HUES64 (cell line): ENCODE data around the gene RAET1E.
"Not testable (repeated sequence)": the region's sequence is repeated elsewhere in the genome, so short reads cannot be mapped to it uniquely, and the experiment has no call there.

Experiments used
- H3K27ac ChIP-seq: 2 replicates; pipeline ENCODE4 v1.7.0; 2013; ENCODE audit warnings: low read depth, low read length, inconsistent platforms
- H3K27me3 ChIP-seq: 2 replicates; pipeline ENCODE4 v1.6.1; 2013; ENCODE audit warnings: mild to moderate bottlenecking, low read length; ENCODE audit not compliant: insufficient read depth
- H3K36me3 ChIP-seq: 2 replicates; pipeline ENCODE4 v1.6.1; 2013; ENCODE audit warnings: mild to moderate bottlenecking, low read length; ENCODE audit not compliant: insufficient read depth
- H3K4me1 ChIP-seq: 2 replicates; pipeline ENCODE4 v1.6.1; 2013; ENCODE audit warnings: mild to moderate bottlenecking, low read length, moderate library complexity; ENCODE audit not compliant: insufficient read depth
- H3K4me3 ChIP-seq: 2 replicates; pipeline ENCODE4 v1.5.1; 2013; ENCODE audit warnings: mild to moderate bottlenecking, low read length, moderate library complexity
- H3K9ac ChIP-seq: 2 replicates; pipeline ENCODE4 v1.6.1; 2013; ENCODE audit warnings: mild to moderate bottlenecking, low read depth, low read length
- H3K9me3 ChIP-seq: 2 replicates; pipeline ENCODE4 v1.6.1; 2013; ENCODE audit warnings: low read depth, low read length; ENCODE audit not compliant: insufficient read depth
- WGBS: fragments of 150-250, 120-280 bp; methylation state at CpG from one replicate; pipeline ENCODE4 v1.1.7; 2013; ENCODE audit warnings: missing lambda C conversion rate; 5-methylcytosine and 5-hydroxymethylcytosine counted together

The RAET1E gene

DNA sequence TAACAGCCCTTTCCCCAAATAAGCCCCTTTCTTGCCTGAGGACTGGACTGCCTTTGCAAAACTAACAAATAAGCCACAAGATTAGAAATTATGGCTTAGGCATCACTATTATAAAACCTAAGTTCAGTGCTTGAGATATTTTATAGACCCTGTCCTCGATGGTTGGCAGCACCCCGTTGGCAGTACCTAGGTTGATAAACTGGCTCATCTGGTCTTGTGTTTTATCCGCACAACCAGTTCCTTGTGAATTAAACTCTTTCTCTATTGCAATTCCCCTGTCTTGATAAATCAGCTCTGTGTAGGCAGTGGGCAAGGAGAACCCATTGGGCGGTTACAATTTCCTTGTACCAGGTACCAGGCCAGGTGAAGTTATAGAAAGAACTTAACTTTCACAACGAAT, 40.4 kb downstream of the RAET1E start:
- no peaks in the 10 kb centered on the region for H3K9me3 ChIP-seq
- no peak overlapping the region for H3K9ac ChIP-seq
- H3K27ac ChIP-seq: no peak overlapping the region
- H3K36me3 ChIP-seq: no peaks in the 10 kb centered on the region
- H3K4me1 ChIP-seq: peaks cover 24% of the 10 kb centered on the region
- H3K27me3 ChIP-seq: peaks cover 22% of the 10 kb centered on the region
- 97% methylated on average over 4 of the region's 5 CpGs for WGBS
- no peak overlapping the region for H3K4me3 ChIP-seq

DNA sequence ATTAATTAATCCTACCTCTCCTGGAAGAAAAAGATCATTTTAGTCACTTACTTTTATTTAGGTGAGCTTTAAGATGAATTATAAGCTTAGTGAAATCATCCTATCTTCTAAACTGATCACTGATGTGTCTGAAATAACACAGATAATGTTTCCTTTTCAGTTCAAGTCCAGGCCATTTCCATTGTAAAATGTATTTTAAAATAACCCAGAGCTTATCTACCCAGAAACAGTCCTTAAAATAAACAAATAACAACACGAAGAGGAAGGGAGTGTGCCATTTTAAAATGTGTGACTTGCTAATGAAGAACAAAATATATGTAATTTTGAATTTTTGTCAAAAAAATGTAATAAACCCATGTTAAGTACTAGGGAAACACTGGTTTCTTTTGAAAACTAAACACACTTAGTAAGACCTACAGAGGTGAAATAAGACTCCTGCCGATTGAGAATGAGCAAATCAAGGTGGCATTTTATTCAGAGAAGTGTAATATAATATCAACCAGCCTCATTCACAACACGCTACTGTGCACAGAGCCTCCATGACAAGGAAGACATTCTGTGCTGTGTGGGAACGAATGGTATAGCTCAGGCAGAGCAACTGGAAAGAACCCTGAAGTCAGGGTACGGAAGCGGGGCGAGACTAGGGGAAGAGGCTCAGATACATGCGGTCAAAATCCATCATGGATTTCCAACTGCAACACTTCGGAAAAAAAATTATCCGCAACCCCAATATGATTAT, 41.5 kb downstream of the RAET1E start:
- Histone ChIP-seq H3K9ac (no peak overlapping the region), H3K4me1 (peaks cover 28% of the 10 kb centered on the region), H3K36me3 (no peaks in the 10 kb centered on the region), H3K27me3 (peaks cover 11% of the 10 kb centered on the region; the same call in 1 of the 2 replicates), H3K4me3 (no peak overlapping the region), H3K27ac (no peak overlapping the region), H3K9me3 (no peaks in the 10 kb centered on the region)
- WGBS: 91% methylated on average over 9 of the region's 10 CpGs

DNA sequence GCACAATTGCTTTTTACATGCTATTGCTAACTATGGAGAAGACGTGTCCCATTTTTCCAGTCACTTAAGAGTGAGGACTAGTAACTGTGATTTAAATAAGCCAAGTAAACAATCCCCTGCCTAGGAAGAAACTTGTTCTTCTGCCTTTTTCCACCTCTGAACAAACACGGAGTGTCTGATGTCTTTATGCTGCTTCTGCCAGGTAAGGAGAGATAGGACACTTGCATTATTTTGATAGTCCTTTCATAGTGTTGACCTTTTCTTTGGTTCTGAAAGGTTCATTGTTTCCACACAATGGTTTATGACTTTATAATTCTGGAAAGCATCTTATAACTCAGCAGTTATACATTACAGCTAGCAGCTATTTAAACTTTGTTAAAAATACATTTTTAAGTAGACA, 42.2 kb downstream of the RAET1E start:
- H3K9ac ChIP-seq: no peak overlapping the region
- H3K9me3 ChIP-seq: no peaks in the 10 kb centered on the region
- 63% methylated on average over 2 of the region's 2 CpGs for WGBS
- H3K27ac ChIP-seq: no peak overlapping the region
- H3K4me1 ChIP-seq: peaks cover 24% of the 10 kb centered on the region
- no peaks in the 10 kb centered on the region for H3K36me3 ChIP-seq
- H3K27me3 ChIP-seq: peaks cover 4% of the 10 kb centered on the region; the same call in 1 of the 2 replicates
- no peak overlapping the region for H3K4me3 ChIP-seq

DNA sequence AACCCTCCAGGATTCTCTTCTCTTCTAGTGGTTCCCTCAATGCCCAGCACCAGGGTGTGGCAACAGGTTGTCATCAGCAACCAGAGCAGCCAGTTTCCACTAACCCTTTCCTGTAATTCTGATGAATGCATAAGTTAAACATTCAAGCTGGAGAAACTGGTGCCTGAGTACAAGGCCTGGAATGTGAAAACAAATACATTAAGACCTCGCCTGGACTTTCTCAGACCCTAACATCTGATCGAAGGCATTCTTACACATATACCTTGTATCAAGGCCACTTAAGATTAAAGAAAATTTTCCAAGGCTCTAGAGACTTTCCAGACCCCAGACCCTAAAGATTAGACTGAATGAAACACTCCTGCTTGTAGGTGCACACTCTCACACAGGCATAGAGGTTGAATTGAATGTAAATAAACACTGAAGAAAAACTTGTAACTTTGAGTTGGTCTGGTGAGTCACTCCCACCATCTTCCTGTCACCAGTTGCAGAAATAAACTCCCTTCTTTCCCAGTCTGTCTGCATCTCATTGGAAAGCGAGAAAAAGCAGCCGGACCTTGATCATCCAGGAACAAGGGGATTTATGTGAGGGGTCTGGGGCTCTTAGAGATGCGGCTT, 42.8 kb downstream of the RAET1E start:
- no peaks in the 10 kb centered on the region for H3K9me3 ChIP-seq
- H3K4me1 ChIP-seq: peaks cover 20% of the 10 kb centered on the region; the same call in 1 of the 2 replicates
- no peak overlapping the region for H3K9ac ChIP-seq
- WGBS: 74% methylated on average over 5 of the region's 5 CpGs
- no peak overlapping the region for H3K4me3 ChIP-seq
- no peak overlapping the region for H3K27ac ChIP-seq
- H3K27me3 ChIP-seq: no peaks in the 10 kb centered on the region
- no peaks in the 10 kb centered on the region for H3K36me3 ChIP-seq

DNA sequence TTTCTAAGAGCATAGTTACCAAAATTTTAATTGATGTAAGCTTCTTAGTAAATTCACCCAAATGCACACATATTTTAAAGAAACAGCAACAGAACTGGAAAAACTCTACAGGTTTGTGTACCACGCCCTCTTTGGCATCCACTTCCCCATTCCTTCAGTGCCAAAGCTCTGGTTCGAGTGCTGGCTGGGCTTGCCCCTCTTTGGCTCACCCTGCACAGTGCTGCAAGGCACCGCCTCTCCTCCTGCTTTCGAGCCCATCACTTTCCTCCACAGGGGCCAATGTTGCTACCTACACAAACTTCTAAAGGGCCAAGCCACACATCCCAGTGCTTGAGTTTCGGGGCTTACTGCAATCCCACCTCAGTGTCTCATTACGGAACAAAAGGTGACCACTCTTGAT, 43.4 kb downstream of the RAET1E start:
- Histone ChIP-seq H3K36me3 (no peaks in the 10 kb centered on the region), H3K4me3 (no peak overlapping the region), H3K4me1 (peaks cover 20% of the 10 kb centered on the region; the same call in 1 of the 2 replicates), H3K9me3 (no peaks in the 10 kb centered on the region), H3K9ac (no peak overlapping the region), H3K27me3 (no peaks in the 10 kb centered on the region), H3K27ac (no peak overlapping the region)
- WGBS: 82% methylated on average over 6 of the region's 6 CpGs

DNA sequence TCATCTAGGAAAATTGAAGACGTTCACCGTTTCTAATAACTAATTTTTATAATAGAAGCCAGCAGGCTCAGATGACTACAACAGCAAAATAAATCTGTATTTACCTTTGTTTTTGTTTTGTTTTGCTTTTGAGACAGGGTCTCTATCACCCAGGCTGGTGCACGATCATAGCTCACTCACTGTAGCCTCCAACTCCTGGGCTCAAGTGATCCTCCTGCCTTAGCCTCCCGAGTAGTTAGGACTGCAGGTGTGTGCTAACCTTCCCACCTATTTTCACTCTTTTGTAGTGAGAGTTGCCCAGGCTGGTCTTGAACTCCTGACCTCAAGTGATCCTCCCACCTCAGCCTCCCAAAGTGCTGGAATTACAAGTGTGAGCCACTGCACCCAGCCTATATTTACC, 43.9 kb downstream of the RAET1E start:
- not testable (repeated sequence) for H3K36me3 ChIP-seq, H3K27ac ChIP-seq, H3K9ac ChIP-seq, H3K4me3 ChIP-seq, H3K9me3 ChIP-seq, H3K27me3 ChIP-seq
- peaks cover 20% of the 10 kb centered on the region; the same call in 1 of the 2 replicates for H3K4me1 ChIP-seq
- WGBS: 99% methylated on average over 4 of the region's 4 CpGs

DNA sequence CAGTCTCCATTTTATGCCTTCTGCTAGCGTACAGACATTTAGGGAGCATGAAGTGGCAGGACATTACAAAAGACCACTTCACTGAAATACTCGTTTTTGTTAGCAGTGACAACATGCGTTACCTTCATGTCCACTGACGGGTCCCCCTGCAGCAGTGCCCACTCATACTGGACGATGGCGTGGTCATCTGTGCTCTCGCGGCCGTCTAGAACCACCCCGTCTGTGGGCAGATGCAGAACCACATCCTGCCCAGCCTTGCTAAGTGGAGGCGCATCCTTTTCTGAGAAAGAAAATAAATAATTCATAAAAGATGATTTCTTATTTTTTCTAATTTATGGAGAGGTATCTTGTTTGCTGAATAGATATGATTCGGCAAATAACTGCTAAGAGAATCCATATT, 45.0 kb downstream of the RAET1E start:
- Histone ChIP-seq H3K9me3 (no peaks in the 10 kb centered on the region), H3K36me3 (no peaks in the 10 kb centered on the region), H3K27me3 (no peaks in the 10 kb centered on the region), H3K27ac (no peak overlapping the region), H3K9ac (no peak overlapping the region), H3K4me1 (peaks cover 20% of the 10 kb centered on the region; the same call in 1 of the 2 replicates), H3K4me3 (no peak overlapping the region)
- WGBS: 96% methylated on average over 11 of the region's 12 CpGs

DNA sequence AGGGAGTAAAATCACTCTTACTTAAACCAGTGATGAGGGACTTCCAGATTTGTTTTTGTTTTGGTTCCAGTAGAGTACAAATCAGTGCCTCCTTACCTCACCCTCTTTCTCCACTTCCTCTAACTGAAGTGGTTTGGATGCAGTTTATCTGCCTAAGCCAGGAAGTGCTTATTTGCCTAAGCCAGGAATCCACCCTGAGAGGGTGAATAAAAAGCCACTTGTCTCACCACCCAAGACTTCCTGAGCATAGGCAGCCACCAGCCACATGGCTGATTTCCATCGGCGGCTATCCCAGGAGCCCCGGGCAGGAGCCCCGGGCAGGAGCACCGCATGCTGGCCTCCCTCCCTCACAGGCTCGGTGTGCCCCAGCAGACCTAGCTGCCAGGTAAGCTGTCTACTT, 45.7 kb downstream of the RAET1E start:
- no peaks in the 10 kb centered on the region for H3K36me3 ChIP-seq
- H3K27ac ChIP-seq: no peak overlapping the region
- H3K9ac ChIP-seq: no peak overlapping the region
- H3K9me3 ChIP-seq: no peaks in the 10 kb centered on the region
- no peaks in the 10 kb centered on the region for H3K27me3 ChIP-seq
- WGBS: 79% methylated on average over 6 of the region's 6 CpGs
- peaks cover 20% of the 10 kb centered on the region; the same call in 1 of the 2 replicates for H3K4me1 ChIP-seq
- H3K4me3 ChIP-seq: no peak overlapping the region

DNA sequence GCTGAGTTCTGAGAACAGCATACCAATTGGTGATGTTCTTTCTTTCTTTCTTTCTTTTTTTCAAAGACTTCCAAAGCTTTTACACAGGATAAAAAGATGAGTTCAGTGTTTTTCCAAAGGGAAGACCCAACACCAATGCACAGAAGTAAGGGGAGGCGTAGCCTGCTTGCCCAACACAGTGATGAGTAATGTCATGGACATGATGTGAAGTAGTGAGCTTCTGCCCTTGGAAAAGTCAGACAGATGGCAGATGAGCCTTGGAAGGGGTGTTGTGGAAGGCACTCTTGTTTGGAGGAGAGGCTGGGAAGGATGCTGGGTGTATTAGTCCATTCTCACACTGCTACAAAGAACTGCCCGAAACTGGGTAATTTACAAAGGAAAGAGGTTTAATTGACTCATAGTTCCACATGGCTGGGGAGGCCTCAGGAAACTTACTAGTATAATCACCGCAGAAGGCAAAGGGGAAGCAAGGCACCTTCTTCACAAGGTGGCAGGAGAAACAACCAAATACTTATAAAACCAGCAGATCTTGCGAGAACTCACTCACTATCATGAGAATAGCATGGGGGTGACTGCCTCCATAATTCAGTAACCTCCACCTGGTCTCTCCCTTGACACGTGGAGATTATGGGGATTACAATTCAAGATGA, 46.3 kb downstream of the RAET1E start:
- Histone ChIP-seq H3K36me3 (no peaks in the 10 kb centered on the region), H3K4me1 (peaks cover 20% of the 10 kb centered on the region; the same call in 1 of the 2 replicates), H3K9ac (no peak overlapping the region), H3K27ac (no peak overlapping the region), H3K9me3 (no peaks in the 10 kb centered on the region), H3K27me3 (no peaks in the 10 kb centered on the region), H3K4me3 (no peak overlapping the region)
- WGBS: 95% methylated on average over 4 of the region's 5 CpGs

DNA sequence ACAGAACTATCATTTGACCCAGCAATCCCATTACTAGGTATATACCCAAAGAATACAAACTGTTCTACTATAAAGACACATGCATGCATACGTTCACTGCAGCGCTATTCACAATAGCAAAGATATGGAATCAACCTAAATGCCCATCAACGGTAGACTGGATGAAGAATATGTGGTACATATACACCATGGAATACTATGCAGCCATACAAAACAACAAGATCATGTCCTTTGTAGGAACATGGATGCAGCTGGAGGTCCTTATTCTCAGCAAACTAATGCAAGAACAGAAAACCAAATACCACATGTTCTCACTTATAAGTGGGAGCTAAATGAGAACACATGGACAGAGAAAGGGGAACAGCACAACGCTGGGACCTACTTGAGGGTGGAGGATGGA, 49.6 kb downstream of the RAET1E start:
- H3K9me3 ChIP-seq, H3K4me3 ChIP-seq, H3K9ac ChIP-seq, H3K27me3 ChIP-seq, H3K27ac ChIP-seq, H3K4me1 ChIP-seq, H3K36me3 ChIP-seq: not testable (repeated sequence)
- 87% methylated on average over 4 of the region's 4 CpGs for WGBS
